Heart right ventricle (tissue), 16 donors: ENCODE measurements around the gene SLAMF6. TPM values are rescaled to one million over a fixed set of nuclear protein-coding genes. Genes with fewer than 3 reads are reported as not detected.

ENCODE experiments used
- ATAC-seq, 8 donors: fragments of 200-7000 bp; cut with Tn5 transposase; one replicate each; pipeline ENCODE4 v1.9.1; 2020; ENCODE audit warnings: mild to moderate bottlenecking in 8 of 8, moderate library complexity in 8 of 8, moderate number of reproducible peaks in 1 of 8
- DNase-seq, 2 donors: peaks; one replicate each; pipeline ENCODE4 v3.0.0-alpha.2; 2020
- H3K27ac ChIP-seq, 10 donors: fragments of 200-600 bp; sonication (generic) in 2 of 10; one replicate each; pipeline versions ENCODE4 v1.5.0 to v1.8.0; 2020 to 2022; ENCODE audit warnings: mild to moderate bottlenecking in 3 of 10
- H3K27me3 ChIP-seq, 7 donors: fragments of 200-600 bp; one replicate each; pipeline ENCODE4 v1.8.0; 2021 to 2022; ENCODE audit warnings: mild to moderate bottlenecking in 2 of 7
- H3K36me3 ChIP-seq, 9 donors: fragments of 200-600 bp; sonication (generic) in 1 of 9; one replicate each; pipeline versions ENCODE4 v1.5.0 to v1.8.0; 2020 to 2022; ENCODE audit warnings: mild to moderate bottlenecking in 2 of 9
- H3K4me1 ChIP-seq, 9 donors: fragments of 200-600 bp; sonication (generic) in 1 of 9; one replicate each; pipeline versions ENCODE4 v1.5.0 to v1.8.0; 2020 to 2022; ENCODE audit warnings: mild to moderate bottlenecking in 4 of 9
- H3K4me3 ChIP-seq, 10 donors: fragments of 200-600 bp; sonication (generic) in 2 of 10; one replicate each; pipeline versions ENCODE4 v1.5.0 to v1.8.0; 2020 to 2022; ENCODE audit warnings: mild to moderate bottlenecking in 7 of 10, moderate library complexity in 2 of 10
- H3K9me3 ChIP-seq, 11 donors: fragments of 200-600 bp in 10 of 11; sonication (generic) in 2 of 11; one replicate each; pipeline versions ENCODE4 v1.5.0 to v1.8.0; 2013 to 2022; ENCODE audit warnings: mild to moderate bottlenecking in 2 of 11, control low read depth in 1 of 11, moderate library complexity in 1 of 11
- WGBS, 2 donors: extraction: QIAGEN DNeasy Blood & Tissue Kit; methylation state at CpG; one replicate each; pipeline ENCODE4 v1.1.7; 2013; ENCODE audit warnings: inconsistent platforms in 1 of 2; 5-methylcytosine and 5-hydroxymethylcytosine counted together
- intact Hi-C, 10 donors: fragments of 100-400 bp; cut with DNase I; formaldehyde crosslinking; loops; one replicate each; pipeline versions ENCODE4 v1.11.1 to v1.14.2; 2022
- polyA plus RNA-seq, 2 donors: library from polyadenylated mRNA; stranded (reverse); fragments of 200-250 nt; gene quantifications; one replicate each; pipeline ENCODE4 v1.2.3, GENCODE V29; 2013
- total RNA-seq, 10 donors: library from RNA; stranded (reverse); fragmentation: NEBNext Ultra II Directional in 3 of 10; extraction: Animal tissue kit (Norgen Biotek cat#: 25700) in 3 of 10; gene quantifications; one replicate each; pipeline versions ENCODE4 v1.2.1 to v1.2.4, GENCODE V29; 2021 to 2023
- TF ChIP-seq, protein P1 (sequence below), 9 donors: fragments of 200-600 bp; sonication (generic) in 2 of 9; IDR thresholded peaks; one replicate each; pipeline versions ENCODE4 v1.5.0 to v1.8.0; 2021 to 2022; ENCODE audit warnings: antibody characterized with exemption in 9 of 9, mild to moderate bottlenecking in 5 of 9, moderate library complexity in 1 of 9
- donor health status: Arrhythmogenic right ventricular cardiomyopathy.
- donor health status: ischemic (EF 13 %, LVEDD 7.1; RV severe dilation, severe dysfunction).
- donor health status: healthy with polysubstance abuse.
- donor health status: DM: no; HTN: yes; CAD: no.
- donor health status: DM: no; HTN: no; CAD: no.
- donor health status: ischemic (EF 25% LVEDD 6.9; RV normal size, moderate dysfunction).
- donor health status: ischemic (EF 25% LVEDD 5.7; RV mildly dilated, moderate dysfunction).
- donor health status: healthy.
- donor health status: DM: yes; HTN: yes; CAD: no.
- donor health status: Ischemic cardiomyopathy.
- donor health status: ischemic (EF 35%, LVEDD 5.7; RV mildly dilated, moderate dysfunction).
- donor health status: nonischemic (EF 11% LVEDD 7.7; RV severe dilation, severe dysfunction).
- donor health status: DM: yes; HTN: yes; CAD: no.
- donor health status: PGD.
- donor health status: ischemic (EF 29% LVEDD 5.4; RV normal size, mild dysfunction).
- donor health status: nonischemic (EF 23%, LVEDD 6.1; RV moderate dilation, normal function).

Gene SLAMF6
- total and polyA plus RNA-seq, 12 donors, result 0.10 to 2.7 (median 0.33) TPM; not detected in 3

DNA sequence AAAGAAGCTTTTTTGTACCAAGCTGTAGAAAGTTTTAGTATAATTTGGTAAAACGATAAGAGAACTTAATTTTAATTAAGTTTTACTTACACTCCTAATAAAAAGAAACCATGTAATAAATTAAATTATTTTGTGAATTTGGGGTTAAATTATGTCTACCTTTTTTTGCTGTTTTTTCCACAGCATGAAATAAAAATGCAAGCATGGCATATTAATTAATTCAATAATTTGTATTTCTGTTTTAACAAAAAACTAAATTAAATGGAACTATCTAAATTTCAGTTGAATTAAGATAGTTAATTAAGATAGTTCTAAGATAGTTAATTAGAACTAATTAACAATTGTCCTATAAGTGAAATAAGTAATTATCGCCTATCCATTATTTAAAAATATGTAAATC lies 83.3 kb downstream of the SLAMF6 start:
- Histone ChIP-seq H3K4me3 (no peak overlapping the region), H3K27me3 (no peaks in the 10 kb centered on the region), H3K27ac (no peak overlapping the region), H3K9me3 (no peaks in the 10 kb centered on the region), H3K36me3 (no peaks in the 10 kb centered on the region), H3K4me1 (peaks cover 0 to 16% (median 0%) of the 10 kb centered on the region in 9 donors)
- WGBS, 2 donors, result 68 to 76% methylated on average over 2 of the region's 2 CpGs
- intact Hi-C loops, result no loop called here
- DNase-seq, result no peak
- no peak for ATAC-seq
- TF ChIP-seq, protein P1, sequence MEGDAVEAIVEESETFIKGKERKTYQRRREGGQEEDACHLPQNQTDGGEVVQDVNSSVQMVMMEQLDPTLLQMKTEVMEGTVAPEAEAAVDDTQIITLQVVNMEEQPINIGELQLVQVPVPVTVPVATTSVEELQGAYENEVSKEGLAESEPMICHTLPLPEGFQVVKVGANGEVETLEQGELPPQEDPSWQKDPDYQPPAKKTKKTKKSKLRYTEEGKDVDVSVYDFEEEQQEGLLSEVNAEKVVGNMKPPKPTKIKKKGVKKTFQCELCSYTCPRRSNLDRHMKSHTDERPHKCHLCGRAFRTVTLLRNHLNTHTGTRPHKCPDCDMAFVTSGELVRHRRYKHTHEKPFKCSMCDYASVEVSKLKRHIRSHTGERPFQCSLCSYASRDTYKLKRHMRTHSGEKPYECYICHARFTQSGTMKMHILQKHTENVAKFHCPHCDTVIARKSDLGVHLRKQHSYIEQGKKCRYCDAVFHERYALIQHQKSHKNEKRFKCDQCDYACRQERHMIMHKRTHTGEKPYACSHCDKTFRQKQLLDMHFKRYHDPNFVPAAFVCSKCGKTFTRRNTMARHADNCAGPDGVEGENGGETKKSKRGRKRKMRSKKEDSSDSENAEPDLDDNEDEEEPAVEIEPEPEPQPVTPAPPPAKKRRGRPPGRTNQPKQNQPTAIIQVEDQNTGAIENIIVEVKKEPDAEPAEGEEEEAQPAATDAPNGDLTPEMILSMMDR (IDR thresholded peaks at IDR 0.05), result no peak

DNA sequence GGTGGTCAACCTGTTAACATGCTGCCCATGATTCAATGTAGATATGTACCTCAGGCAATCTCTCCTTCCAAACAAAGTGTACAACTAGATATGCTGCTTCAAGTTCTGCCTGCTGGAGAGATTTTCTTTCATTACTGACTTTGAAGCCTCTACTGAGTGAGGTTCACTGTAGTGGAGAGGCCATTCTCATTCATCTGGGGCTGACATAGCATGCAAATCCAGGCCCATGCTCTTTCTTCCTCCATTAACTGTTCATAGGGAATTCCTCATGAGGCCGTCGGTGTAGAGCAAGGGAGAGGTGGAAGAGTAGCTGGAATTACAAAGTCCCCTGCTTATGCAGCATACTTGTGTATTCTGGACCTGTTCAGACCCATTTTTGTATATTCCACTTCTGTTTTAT lies 84.1 kb downstream of the SLAMF6 start:
- peaks cover 0 to 16% (median 0%) of the 10 kb centered on the region in 9 donors for H3K4me1 ChIP-seq
- H3K27ac ChIP-seq, result peak overlapping the region in 1 of 10 donors; percentile 81
- H3K4me3 ChIP-seq, result no peak overlapping the region
- 92% methylated on average over 2 of the region's 2 CpGs for WGBS, 2 donors
- ATAC-seq (no peak), DNase-seq (no peak)
- intact Hi-C loops, result no loop called here
- no peaks in the 10 kb centered on the region for H3K27me3 ChIP-seq
- TF ChIP-seq, protein P1 (IDR thresholded peaks at IDR 0.05), result no peak
- H3K36me3 ChIP-seq, result no peaks in the 10 kb centered on the region
- no peaks in the 10 kb centered on the region for H3K9me3 ChIP-seq

DNA sequence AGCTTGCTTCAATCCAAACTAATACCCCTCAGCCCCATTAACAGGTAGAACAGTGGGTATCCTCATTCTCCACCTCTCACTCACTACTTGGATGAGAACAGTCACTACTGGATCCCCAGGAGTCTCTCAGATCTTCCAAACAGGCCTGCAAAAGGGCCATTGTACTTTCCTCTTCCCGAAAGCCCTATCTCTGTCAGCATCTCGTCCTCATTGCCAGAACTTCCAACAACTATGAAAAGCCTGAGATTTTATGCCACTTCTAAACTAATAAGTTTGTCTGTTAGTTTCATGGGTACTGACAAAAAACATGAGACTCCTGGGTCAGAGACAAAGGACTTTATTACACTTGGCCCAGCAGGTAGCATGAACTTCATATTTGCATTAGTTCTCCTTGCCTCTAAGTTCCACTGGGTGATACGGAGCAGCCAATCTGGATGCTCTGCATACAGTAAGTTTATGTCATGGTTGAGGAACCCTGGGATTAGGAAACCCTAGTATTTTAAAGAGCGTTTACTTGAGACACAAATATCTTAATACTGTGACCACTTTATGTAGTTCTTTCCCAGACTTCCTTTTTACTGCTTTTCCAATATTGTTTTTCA lies 84.6 kb downstream of the SLAMF6 start:
- DNase-seq (no peak), ATAC-seq (no peak)
- no peaks in the 10 kb centered on the region for H3K9me3 ChIP-seq
- peaks cover 0 to 16% (median 0%) of the 10 kb centered on the region in 9 donors for H3K4me1 ChIP-seq
- intact Hi-C loops, result no loop called here
- no peaks in the 10 kb centered on the region for H3K27me3 ChIP-seq
- peak overlapping the region in 4 of 10 donors; percentile 11 to 36 (median 23) for H3K4me3 ChIP-seq
- H3K27ac ChIP-seq, result peak overlapping the region in 4 of 10 donors; percentile 17 to 81 (median 42)
- H3K36me3 ChIP-seq, result no peaks in the 10 kb centered on the region
- TF ChIP-seq, protein P1 (IDR thresholded peaks at IDR 0.05), result no peak
- 76 to 87% methylated on average over 4 of the region's 4 CpGs for WGBS, 2 donors

DNA sequence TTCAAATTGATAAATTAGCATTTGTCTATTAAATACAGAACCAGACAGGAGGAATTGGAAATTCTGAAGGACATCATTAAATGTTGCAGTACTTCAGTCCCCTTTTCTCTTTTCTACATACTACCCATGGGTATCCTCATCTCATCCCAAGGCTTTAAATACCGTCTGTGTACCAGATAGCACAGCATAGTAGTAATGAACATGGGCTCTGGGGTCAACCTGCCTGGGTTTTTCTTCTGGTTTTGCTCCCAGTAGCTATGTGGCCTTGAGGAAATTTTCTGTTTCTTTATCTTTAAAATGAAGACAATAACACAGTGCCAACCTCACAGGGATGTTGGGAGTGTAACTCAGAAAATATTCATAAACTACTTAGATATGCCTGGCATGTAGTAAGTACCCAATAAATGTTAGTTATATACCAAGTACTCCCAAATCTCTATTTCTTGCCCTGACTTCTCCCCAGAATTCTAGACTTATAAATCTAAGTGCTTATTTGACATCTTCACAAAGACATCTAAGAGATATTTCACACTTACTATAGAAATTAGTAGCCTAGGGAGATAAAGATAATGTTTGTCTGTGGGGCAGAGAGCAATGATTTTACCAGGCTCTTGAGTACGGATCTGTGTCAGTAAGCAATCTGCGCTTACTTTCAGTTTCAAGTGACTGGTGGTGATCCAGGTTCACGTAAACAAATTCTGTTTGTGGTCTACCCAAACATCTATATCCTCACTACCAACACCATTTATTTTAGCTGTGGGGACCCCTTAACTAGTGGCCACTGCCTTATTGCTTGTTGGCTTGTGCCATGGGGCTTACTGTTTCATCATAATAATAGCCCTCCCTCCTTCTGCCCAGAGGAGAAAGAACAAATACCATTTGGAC lies 85.4 kb downstream of the SLAMF6 start:
- TF ChIP-seq, protein P1 (IDR thresholded peaks at IDR 0.05), result no peak
- Histone ChIP-seq H3K27me3 (no peaks in the 10 kb centered on the region), H3K36me3 (no peaks in the 10 kb centered on the region), H3K27ac (peak overlapping the region in 5 of 10 donors; percentile 4 to 81 (median 29)), H3K9me3 (no peaks in the 10 kb centered on the region), H3K4me3 (peak overlapping the region in 5 of 10 donors; percentile 11 to 36 (median 20)), H3K4me1 (peaks cover 0 to 19% (median 0%) of the 10 kb centered on the region in 9 donors)
- DNase-seq (no peak), ATAC-seq (peak in 1 of 8 donors; percentile 50)
- intact Hi-C loops, result no loop called here
- 62 to 64% methylated on average over 4 of the region's 4 CpGs for WGBS, 2 donors
